Left forelimb (tissue), 1 donor: ENCODE data around the gene FLNC.
A peak's percentile ranks its signal among the peaks of the same experiment; 100 is the strongest.

Experiments
- DNase-seq: peaks from one replicate; pipeline ENCODE4 v3.0.0-alpha.2; 2018; ENCODE audit warnings: low spot score

Gene FLNC

GRCh38 chr7:128880791-128881457, 50.7 kb downstream of the FLNC start:
- no peak for DNase-seq

GRCh38 chr7:128881458-128882125, 51.4 kb downstream of the FLNC start:
- no peak for DNase-seq

- DNase-seq: no peak
Measured at GRCh38 chr7:128882134-128882533, 51.9 kb downstream of the FLNC start.

- DNase-seq: peak; percentile 84
Measured at GRCh38 chr7:128883622-128884448, 53.6 kb downstream of the FLNC start.

GRCh38 chr7:128884561-128885369, 54.6 kb downstream of the FLNC start:
- DNase-seq: no peak

GRCh38 chr7:128885370-128886187, 55.4 kb downstream of the FLNC start:
- DNase-seq: no peak

- no peak for DNase-seq
Measured at GRCh38 chr7:128886391-128887168, 56.4 kb downstream of the FLNC start.

GRCh38 chr7:128887169-128888038, 57.2 kb downstream of the FLNC start:
- no peak for DNase-seq

- no peak for DNase-seq
Measured at GRCh38 chr7:128888039-128888755, 58.0 kb downstream of the FLNC start.

GRCh38 chr7:128888756-128889095, 58.5 kb downstream of the FLNC start:
- DNase-seq: no peak

GRCh38 chr7:128889121-128889520, 58.9 kb downstream of the FLNC start:
- DNase-seq: no peak

GRCh38 chr7:128890306-128891109, 60.3 kb downstream of the FLNC start:
- no peak for DNase-seq

- DNase-seq: no peak
Measured at GRCh38 chr7:128891110-128891941, 61.1 kb downstream of the FLNC start.

GRCh38 chr7:128891942-128892269, 61.7 kb downstream of the FLNC start:
- no peak for DNase-seq

- no peak for DNase-seq
Measured at GRCh38 chr7:128892521-128893250, 62.5 kb downstream of the FLNC start.
